ENCODE data around the gene METTL9. TPM values are rescaled to one million over a fixed set of nuclear protein-coding genes. Genes with fewer than 3 reads are reported as not detected.

METTL9 gene
- total and polyA plus RNA-seq, 2 of the 13 experiments (the other 11 are each of a cell fraction or from before 2014, with no cell fraction given) = 123 to 204 TPM

DNA sequence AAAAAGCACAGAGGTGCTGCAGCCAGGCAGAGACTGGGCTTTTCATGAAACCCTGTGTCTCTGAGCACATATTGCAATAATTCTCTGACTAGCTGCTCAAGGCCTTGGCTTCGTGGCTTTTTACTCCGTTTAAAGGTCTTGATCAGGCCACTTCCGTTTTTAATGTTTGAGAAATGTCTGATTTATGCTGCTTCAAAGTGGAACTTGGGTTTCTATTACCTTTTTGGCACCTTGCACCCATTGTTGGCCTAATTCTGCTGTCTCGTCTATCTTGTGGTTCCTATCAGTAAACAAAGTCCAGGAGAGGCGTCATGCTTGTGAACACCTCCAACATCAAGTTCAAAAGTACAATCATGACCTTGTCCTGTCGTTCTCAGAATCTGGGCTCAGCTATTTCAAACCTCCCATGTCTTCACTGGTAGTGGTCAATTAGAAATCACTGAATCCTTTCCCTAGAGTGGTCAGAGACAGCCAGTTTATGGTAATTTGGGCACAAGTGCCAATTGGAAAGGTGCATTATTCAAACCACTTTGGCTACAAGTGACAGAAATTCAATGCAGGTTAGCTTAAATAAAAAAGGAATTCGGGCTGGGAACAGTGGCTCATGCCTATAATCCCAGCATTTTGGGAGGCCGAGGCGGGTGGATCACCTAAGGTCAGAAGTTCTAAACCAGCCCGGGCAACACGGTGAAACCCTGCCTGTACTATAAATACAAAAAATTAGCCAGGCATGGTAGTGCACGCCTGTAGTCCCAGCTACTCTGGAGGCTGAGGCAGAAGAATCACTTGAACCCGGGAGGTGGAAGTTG, 33.3 kb upstream of the METTL9 start (continued):
- TF ChIP-seq HNRNPUL1 (IDR thresholded peaks at IDR 0.05; ENCODE audit: low read depth, low read length) (no peak), TSC22D2 (CRISPR knock-in tag; IDR thresholded peaks at IDR 0.05; ENCODE audit: borderline replicate concordance) (0 out of 2 replicates have a peak, but pooled peaks have one; percentile 74), ZNF737 (CRISPR knock-in tag; IDR thresholded peaks at IDR 0.05; ENCODE audit: borderline replicate concordance) (no peak), ZFP36 (IDR thresholded peaks at IDR 0.05; ENCODE audit: borderline replicate concordance, low read depth, low read length, partially characterized antibody) (no peak), AKAP8 (CRISPR knock-in tag; IDR thresholded peaks at IDR 0.05) (no peak), ZNF775 (CRISPR knock-in tag; IDR thresholded peaks at IDR 0.05; ENCODE audit: borderline replicate concordance) (no peak), ELF3 (CRISPR knock-in tag; IDR thresholded peaks at IDR 0.05) (0 out of 2 replicates have a peak, but pooled peaks have one; percentile 40), TMF1 (CRISPR knock-in tag; IDR thresholded peaks at IDR 0.05; ENCODE audit: low read depth) (0 out of 2 replicates have a peak, but pooled peaks have one; percentile 44), CEBPB (IDR thresholded peaks at IDR 0.05; ENCODE audit: borderline replicate concordance, low read depth, low read length) (no peak), GFI1 (CRISPR knock-in tag; IDR thresholded peaks at IDR 0.05; ENCODE audit: borderline replicate concordance) (peak; percentile 100), ARID2 (CRISPR knock-in tag; IDR thresholded peaks at IDR 0.05; ENCODE audit: borderline replicate concordance) (peak; percentile 66; the same call in 1 of the 2 replicates), KDM2A (CRISPR knock-in tag; IDR thresholded peaks at IDR 0.05; ENCODE audit: borderline replicate concordance, low read depth) (peak; percentile 36; the same call in 1 of the 2 replicates), FOXA3 (CRISPR knock-in tag; IDR thresholded peaks at IDR 0.05) (peak; percentile 92), ZNF709 (CRISPR knock-in tag; IDR thresholded peaks at IDR 0.05) (no peak), ETV6 (CRISPR knock-in tag; conservative IDR thresholded peaks at IDR 0.05) (peak; percentile 84; the same call in 1 of the 2 replicates), EP300 (IDR thresholded peaks at IDR 0.05; ENCODE audit: low read depth in 2 of 2, low read length in 2 of 2) (peak; percentile 53 to 61; a peak in 2 of 4 replicates), EP300 (CRISPR knock-in tag; IDR thresholded peaks at IDR 0.05; ENCODE audit: borderline replicate concordance) (peak; percentile 81; the same call in 1 of the 2 replicates), ZNF468 (CRISPR knock-in tag; IDR thresholded peaks at IDR 0.05) (no peak), ZNF251 (CRISPR knock-in tag; IDR thresholded peaks at IDR 0.05) (no peak), ZNF256 (CRISPR knock-in tag; conservative IDR thresholded peaks at IDR 0.05) (0 out of 2 replicates have a peak, but pooled peaks have one; percentile 43)
- TF ChIP-seq, protein P1, sequence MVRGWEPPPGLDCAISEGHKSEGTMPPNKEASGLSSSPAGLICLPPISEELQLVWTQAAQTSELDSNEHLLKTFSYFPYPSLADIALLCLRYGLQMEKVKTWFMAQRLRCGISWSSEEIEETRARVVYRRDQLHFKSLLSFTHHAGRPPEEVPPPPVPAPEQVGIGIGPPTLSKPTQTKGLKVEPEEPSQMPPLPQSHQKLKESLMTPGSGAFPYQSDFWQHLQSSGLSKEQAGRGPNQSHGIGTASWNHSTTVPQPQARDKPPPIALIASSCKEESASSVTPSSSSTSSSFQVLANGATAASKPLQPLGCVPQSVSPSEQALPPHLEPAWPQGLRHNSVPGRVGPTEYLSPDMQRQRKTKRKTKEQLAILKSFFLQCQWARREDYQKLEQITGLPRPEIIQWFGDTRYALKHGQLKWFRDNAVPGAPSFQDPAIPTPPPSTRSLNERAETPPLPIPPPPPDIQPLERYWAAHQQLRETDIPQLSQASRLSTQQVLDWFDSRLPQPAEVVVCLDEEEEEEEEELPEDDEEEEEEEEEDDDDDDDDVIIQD (CRISPR knock-in tag; IDR thresholded peaks at IDR 0.05; ENCODE audit: low read depth) = no peak
- TF ChIP-seq, protein P2, sequence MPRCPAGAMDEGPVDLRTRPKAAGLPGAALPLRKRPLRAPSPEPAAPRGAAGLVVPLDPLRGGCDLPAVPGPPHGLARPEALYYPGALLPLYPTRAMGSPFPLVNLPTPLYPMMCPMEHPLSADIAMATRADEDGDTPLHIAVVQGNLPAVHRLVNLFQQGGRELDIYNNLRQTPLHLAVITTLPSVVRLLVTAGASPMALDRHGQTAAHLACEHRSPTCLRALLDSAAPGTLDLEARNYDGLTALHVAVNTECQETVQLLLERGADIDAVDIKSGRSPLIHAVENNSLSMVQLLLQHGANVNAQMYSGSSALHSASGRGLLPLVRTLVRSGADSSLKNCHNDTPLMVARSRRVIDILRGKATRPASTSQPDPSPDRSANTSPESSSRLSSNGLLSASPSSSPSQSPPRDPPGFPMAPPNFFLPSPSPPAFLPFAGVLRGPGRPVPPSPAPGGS (CRISPR knock-in tag; IDR thresholded peaks at IDR 0.05) = 0 out of 2 replicates have a peak, but pooled peaks have one; percentile 60
- TF ChIP-seq, protein P3, sequence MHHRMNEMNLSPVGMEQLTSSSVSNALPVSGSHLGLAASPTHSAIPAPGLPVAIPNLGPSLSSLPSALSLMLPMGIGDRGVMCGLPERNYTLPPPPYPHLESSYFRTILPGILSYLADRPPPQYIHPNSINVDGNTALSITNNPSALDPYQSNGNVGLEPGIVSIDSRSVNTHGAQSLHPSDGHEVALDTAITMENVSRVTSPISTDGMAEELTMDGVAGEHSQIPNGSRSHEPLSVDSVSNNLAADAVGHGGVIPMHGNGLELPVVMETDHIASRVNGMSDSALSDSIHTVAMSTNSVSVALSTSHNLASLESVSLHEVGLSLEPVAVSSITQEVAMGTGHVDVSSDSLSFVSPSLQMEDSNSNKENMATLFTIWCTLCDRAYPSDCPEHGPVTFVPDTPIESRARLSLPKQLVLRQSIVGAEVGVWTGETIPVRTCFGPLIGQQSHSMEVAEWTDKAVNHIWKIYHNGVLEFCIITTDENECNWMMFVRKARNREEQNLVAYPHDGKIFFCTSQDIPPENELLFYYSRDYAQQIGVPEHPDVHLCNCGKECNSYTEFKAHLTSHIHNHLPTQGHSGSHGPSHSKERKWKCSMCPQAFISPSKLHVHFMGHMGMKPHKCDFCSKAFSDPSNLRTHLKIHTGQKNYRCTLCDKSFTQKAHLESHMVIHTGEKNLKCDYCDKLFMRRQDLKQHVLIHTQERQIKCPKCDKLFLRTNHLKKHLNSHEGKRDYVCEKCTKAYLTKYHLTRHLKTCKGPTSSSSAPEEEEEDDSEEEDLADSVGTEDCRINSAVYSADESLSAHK (CRISPR knock-in tag; IDR thresholded peaks at IDR 0.05; ENCODE audit: borderline replicate concordance) = no peak

Measured in HepG2 (cell line).